ENCODE data around the gene SUN5. TPM values are rescaled to one million over a fixed set of nuclear protein-coding genes. Genes with fewer than 3 reads are reported as not detected.

Gene SUN5
- total RNA-seq, 1 experiment from 2014 or later = not detected

- POLR2A ChIA-PET = no interaction called here
- Histone ChIP-seq H3K9me3 (ENCODE audit: control insufficient read depth, insufficient read depth, low read depth, low read length) (no peaks in the 10 kb centered on the region), H3K27ac (ENCODE audit: low read length) (no peak overlapping the region), H3K4me1 (ENCODE audit: control insufficient read depth, insufficient read depth, low read length) (no peaks in the 10 kb centered on the region; the same call in 1 of the 2 replicates), H3K36me3 (ENCODE audit: control insufficient read depth, insufficient read depth, low read length) (no peaks in the 10 kb centered on the region), H3K27me3 (ENCODE audit: control insufficient read depth, insufficient read depth, low read length) (no peaks in the 10 kb centered on the region), H3K4me3 (ENCODE audit: low read depth in 2 of 2, low read length in 2 of 2) (no peak overlapping the region)
- in situ Hi-C loops (cut with HindIII; ENCODE audit: low pct_unique_long_range_greater_than_20kb, low sequenced_read_pairs) = no loop called here
- BruUV-seq (replicated peaks) = no TSS peak
- no peak for ATAC-seq
- DNase-seq (ENCODE audit: low read depth, low spot score) = no peak
- TF ChIP-seq POLR2AphosphoS5 (IDR thresholded peaks at IDR 0.05; ENCODE audit: low read depth, low read length) (no peak), TCF7L2 (IDR thresholded peaks at IDR 0.05; ENCODE audit: low read depth, low read length) (no peak), REST (IDR thresholded peaks at IDR 0.05; ENCODE audit: insufficient read depth in 1 of 2, low read depth in 2 of 2, low read length in 1 of 2) (no peak), SIN3A (IDR thresholded peaks at IDR 0.05; ENCODE audit: borderline replicate concordance, insufficient read depth, low read depth, low read length) (no peak), CTCF (IDR thresholded peaks at IDR 0.05) (no peak)
- CTCF ChIA-PET = no interaction called here
- intact Hi-C loops (cut with micrococcal nuclease; ENCODE audit: unreplicated experiment) = no loop called here
Measured at GRCh38 chr20:33025318-33025876, 21.2 kb upstream of the SUN5 start.

GRCh38 chr20:33024609-33025317 lies 20.5 kb upstream of the SUN5 start:
- Histone ChIP-seq H3K36me3 (ENCODE audit: control insufficient read depth, insufficient read depth, low read length) (no peaks in the 10 kb centered on the region), H3K4me1 (ENCODE audit: control insufficient read depth, insufficient read depth, low read length) (no peaks in the 10 kb centered on the region; the same call in 1 of the 2 replicates), H3K9me3 (ENCODE audit: control insufficient read depth, insufficient read depth, low read depth, low read length) (no peaks in the 10 kb centered on the region), H3K27me3 (ENCODE audit: control insufficient read depth, insufficient read depth, low read length) (no peaks in the 10 kb centered on the region), H3K4me3 (ENCODE audit: low read depth in 2 of 2, low read length in 2 of 2) (no peak overlapping the region), H3K27ac (ENCODE audit: low read length) (no peak overlapping the region)
- ChIA-PET POLR2A (no interaction called here), CTCF (no interaction called here)
- ATAC-seq (no peak), DNase-seq (ENCODE audit: low read depth, low spot score) (no peak)
- no peak for TF ChIP-seq POLR2AphosphoS5 (IDR thresholded peaks at IDR 0.05; ENCODE audit: low read depth, low read length)
- TF ChIP-seq REST (IDR thresholded peaks at IDR 0.05; ENCODE audit: insufficient read depth in 1 of 2, low read depth in 2 of 2, low read length in 1 of 2) = no peak
- no peak for TF ChIP-seq TCF7L2 (IDR thresholded peaks at IDR 0.05; ENCODE audit: low read depth, low read length)
- TF ChIP-seq CTCF (IDR thresholded peaks at IDR 0.05) = no peak
- no peak for TF ChIP-seq SIN3A (IDR thresholded peaks at IDR 0.05; ENCODE audit: borderline replicate concordance, insufficient read depth, low read depth, low read length)
- BruUV-seq (replicated peaks) = no TSS peak
- intact Hi-C loops (cut with micrococcal nuclease; ENCODE audit: unreplicated experiment) = no loop called here
- in situ Hi-C loops (cut with HindIII; ENCODE audit: low pct_unique_long_range_greater_than_20kb, low sequenced_read_pairs) = no loop called here

Data from Panc1 (cell line).